MCF 10A (cell line): ENCODE data around the gene ABHD16B. TPM values are rescaled to one million over a fixed set of nuclear protein-coding genes. Genes with fewer than 3 reads are reported as not detected.

Experiments
- BruUV-seq: library from RNA; stranded (reverse); fragments of 400-500 nt; replicated peaks from 2 replicates; lab custom pipeline; 2021; lab: Mats Ljungman, UMichigan
- CTCF ChIA-PET: fragments of 300-600 bp; sonication (Branson Sonifier 250); formaldehyde crosslinking; extraction: SDS; loops from one replicate; lab custom pipeline; 2021; ENCODE audit warnings: antibody characterized with exemption, inconsistent platforms; lab: Yijun Ruan, JAX
- POLR2A ChIA-PET: fragments of 300-600, 350-650 bp; sonication (Branson Sonifier 250); formaldehyde crosslinking; extraction: SDS; loops from one replicate; lab custom pipeline; 2020; ENCODE audit warnings: antibody characterized with exemption, inconsistent platforms; lab: Yijun Ruan, JAX
- DNase-seq: peaks from one replicate; pipeline ENCODE4 v3.0.0-alpha.2; 2018; ENCODE audit not compliant: unreplicated experiment
- H3K27ac Mint-ChIP-seq: one replicate; pipeline ENCODE4 v1.8.0; 2022; ENCODE audit warnings: mild to moderate bottlenecking, low read depth, mixed read lengths; ENCODE audit not compliant: unreplicated experiment
- H3K27me3 Mint-ChIP-seq: one replicate; pipeline ENCODE4 v1.8.0; 2022; ENCODE audit warnings: mixed read lengths; ENCODE audit not compliant: insufficient read depth, unreplicated experiment
- H3K36me3 Mint-ChIP-seq: one replicate; pipeline ENCODE4 v1.8.0; 2022; ENCODE audit warnings: mild to moderate bottlenecking, moderate library complexity, mixed read lengths; ENCODE audit not compliant: insufficient read depth, unreplicated experiment
- H3K4me1 Mint-ChIP-seq: one replicate; pipeline ENCODE4 v1.8.0; 2022; ENCODE audit warnings: mixed read lengths; ENCODE audit not compliant: insufficient read depth, unreplicated experiment
- H3K4me3 Mint-ChIP-seq: one replicate; pipeline ENCODE4 v1.8.0; 2022; ENCODE audit warnings: mild to moderate bottlenecking, moderate library complexity, mixed read lengths; ENCODE audit not compliant: unreplicated experiment
- H3K9me3 Mint-ChIP-seq: one replicate; pipeline ENCODE4 v1.8.0; 2022; ENCODE audit warnings: mixed read lengths; ENCODE audit not compliant: unreplicated experiment
- CTCF ChIP-seq: fragments of 200-600 bp; IDR thresholded peaks from one replicate; pipeline ENCODE4 v1.8.0; 2022; ENCODE audit warnings: antibody characterized with exemption, mild to moderate bottlenecking; ENCODE audit not compliant: unreplicated experiment
- intact Hi-C: fragments of 100-400 bp; cut with micrococcal nuclease; formaldehyde crosslinking; loops from 2 replicates; pipeline ENCODE4 v1.14.1; 2022
- total RNA-seq: library from RNA; stranded (reverse); gene quantifications from 2 replicates; pipeline ENCODE4 v1.2.3, GENCODE V29; 2022

ABHD16B gene
- total RNA-seq, 1 experiment from 2014 or later: not detected

GRCh38 chr20:63825331-63826118, 35.8 kb upstream of the ABHD16B start:
- no peaks in the 10 kb centered on the region for H3K9me3 Mint-ChIP-seq
- intact Hi-C loops: no loop called here
- BruUV-seq: no TSS peak
- POLR2A ChIA-PET: no interaction called here
- no peaks in the 10 kb centered on the region for H3K4me1 Mint-ChIP-seq
- no peak overlapping the region for H3K27ac Mint-ChIP-seq
- peaks cover 19% of the 10 kb centered on the region for H3K27me3 Mint-ChIP-seq
- no peaks in the 10 kb centered on the region for H3K36me3 Mint-ChIP-seq
- CTCF ChIA-PET: interaction anchor here (0.6 kb wide), 1 partner anchor 107 kb away, joined by 3 read pairs; no protein-coding TSS in a partner anchor
- H3K4me3 Mint-ChIP-seq: no peak overlapping the region
- no peak for DNase-seq
- TF ChIP-seq CTCF: no peak

- CTCF ChIA-PET: interaction anchor here (0.6 kb wide), 1 partner anchor 467 kb away, joined by 3 read pairs; no protein-coding TSS in a partner anchor
- Mint-ChIP-seq H3K27me3 (peaks cover 19% of the 10 kb centered on the region), H3K36me3 (no peaks in the 10 kb centered on the region), H3K4me3 (no peak overlapping the region), H3K4me1 (no peaks in the 10 kb centered on the region), H3K9me3 (no peaks in the 10 kb centered on the region), H3K27ac (no peak overlapping the region)
- no TSS peak for BruUV-seq
- TF ChIP-seq CTCF: no peak
- no peak for DNase-seq
- POLR2A ChIA-PET: no interaction called here
- intact Hi-C loops: no loop called here
These were observed 34.5 kb upstream of the ABHD16B start for GRCh38 chr20:63826753-63827152.

GRCh38 chr20:63828124-63828523, 33.2 kb upstream of the ABHD16B start:
- intact Hi-C loops: no loop called here
- ChIA-PET POLR2A (no interaction called here), CTCF (interaction anchor here (0.7 kb wide), 1 partner anchor 146 kb away, joined by 5 read pairs; no protein-coding TSS in a partner anchor)
- no TSS peak for BruUV-seq
- Mint-ChIP-seq H3K36me3 (no peaks in the 10 kb centered on the region), H3K9me3 (no peaks in the 10 kb centered on the region), H3K27me3 (peaks cover 19% of the 10 kb centered on the region), H3K4me3 (no peak overlapping the region), H3K27ac (no peak overlapping the region), H3K4me1 (no peaks in the 10 kb centered on the region)
- TF ChIP-seq CTCF: no peak
- no peak for DNase-seq

- Mint-ChIP-seq H3K27me3 (peaks cover 19% of the 10 kb centered on the region), H3K36me3 (no peaks in the 10 kb centered on the region), H3K27ac (no peak overlapping the region), H3K4me3 (no peak overlapping the region), H3K4me1 (no peaks in the 10 kb centered on the region), H3K9me3 (no peaks in the 10 kb centered on the region)
- no TSS peak for BruUV-seq
- DNase-seq: no peak
- no peak for TF ChIP-seq CTCF
- intact Hi-C loops: no loop called here
- ChIA-PET CTCF (interaction anchor here (0.7 kb wide), 1 partner anchor 146 kb away, joined by 5 read pairs; no protein-coding TSS in a partner anchor), POLR2A (interaction anchor here (1.5 kb wide), 1 partner anchor 36 kb away, joined by 7 read pairs; the partner anchor contains the start of gene TPD52L2)
These were observed 32.8 kb upstream of the ABHD16B start for GRCh38 chr20:63828545-63828944.
